IMR-90 (cell line): Measurements from ENCODE around the gene TNP1. TPM values are rescaled to one million over a fixed set of nuclear protein-coding genes. Genes with fewer than 3 reads are reported as not detected.

Experiments used
- ATAC-seq: fragments of 200-7000 bp; cut with Tn5 transposase; 2 replicates; pipeline ENCODE4 v1.9.1; 2020; ENCODE audit warnings: low read depth, mild to moderate bottlenecking, moderate library complexity
- BruUV-seq: library from RNA; stranded (reverse); fragments of 400-500 nt; replicated peaks from 2 replicates; lab custom pipeline; 2021; lab: Mats Ljungman, UMichigan
- CTCF ChIA-PET: fragments of 300-600 bp; formaldehyde crosslinking; extraction: SDS; loops from one replicate; lab custom pipeline; 2021; ENCODE audit warnings: antibody characterized with exemption; lab: Yijun Ruan, JAX
- POLR2A ChIA-PET: fragments of 300-600 bp; sonication (Branson Sonifier 250); formaldehyde crosslinking; loops from one replicate; lab custom pipeline; 2022; ENCODE audit warnings: antibody characterized with exemption; ENCODE audit not compliant: unreplicated experiment; lab: Charles Lee
- DNase-seq: peaks from one replicate; pipeline ENCODE4 v3.0.0; 2013
- H2AFZ ChIP-seq: replicated peaks from 2 replicates; pipeline ENCODE3; 2013; ENCODE audit warnings: low read length, mild to moderate bottlenecking; ENCODE audit not compliant: poor library complexity
- H2AK5ac ChIP-seq: 2 replicates; pipeline ENCODE4 v1.6.1; 2013; ENCODE audit warnings: low read depth, low read length, inconsistent platforms
- H2AK9ac ChIP-seq: replicated peaks from 2 replicates; pipeline ENCODE3; 2013; ENCODE audit warnings: mild to moderate bottlenecking, low read depth, low read length, moderate library complexity; ENCODE audit not compliant: poor library complexity
- H2BK120ac ChIP-seq: 2 replicates; pipeline ENCODE4 v1.6.1; 2013; ENCODE audit warnings: low read depth, low read length, inconsistent platforms
- H2BK15ac ChIP-seq: 3 replicates; pipeline ENCODE4 v1.6.1; 2013; ENCODE audit warnings: low read depth, low read length, inconsistent platforms
- H2BK20ac ChIP-seq: 2 replicates; pipeline ENCODE4 v1.6.1; 2013; ENCODE audit warnings: low read depth, mild to moderate bottlenecking, inconsistent platforms, low read length, moderate library complexity
- H2BK5ac ChIP-seq: 2 replicates; pipeline ENCODE4 v1.6.1; 2013; ENCODE audit warnings: mild to moderate bottlenecking, low read depth, low read length, inconsistent platforms; ENCODE audit not compliant: poor library complexity, severe bottlenecking
- H3K14ac ChIP-seq: replicated peaks from 2 replicates; pipeline ENCODE4 v1.6.1; 2013; ENCODE audit warnings: low read depth, low read length, inconsistent platforms
- H3K18ac ChIP-seq: 2 replicates; pipeline ENCODE4 v1.6.1; 2013; ENCODE audit warnings: low read depth, low read length, control low read depth
- H3K23ac ChIP-seq: 2 replicates; pipeline ENCODE4 v1.6.1; 2013; ENCODE audit warnings: low read depth, low read length, inconsistent platforms
- H3K27ac ChIP-seq: 2 replicates; pipeline ENCODE4 v1.5.1; 2013; ENCODE audit warnings: mild to moderate bottlenecking, control low read depth, low read length; ENCODE audit not compliant: insufficient read depth
- H3K27me3 ChIP-seq: 2 replicates; pipeline ENCODE4 v1.6.1; 2013; ENCODE audit warnings: low read length; ENCODE audit not compliant: control insufficient read depth, insufficient read depth
- H3K36me3 ChIP-seq: 2 replicates; pipeline ENCODE4 v1.6.1; 2013; ENCODE audit warnings: low read length, mixed read lengths; ENCODE audit not compliant: control insufficient read depth, insufficient read depth
- H3K4ac ChIP-seq: 2 replicates; pipeline ENCODE4 v1.6.1; 2013; ENCODE audit warnings: low read depth, low read length, inconsistent platforms
- H3K4me1 ChIP-seq: 2 replicates; pipeline ENCODE4 v1.6.1; 2013; ENCODE audit warnings: low read length, mixed read lengths; ENCODE audit not compliant: control insufficient read depth, insufficient read depth
- H3K4me2 ChIP-seq: 2 replicates; pipeline ENCODE4 v1.6.1; 2013; ENCODE audit warnings: low read depth, mild to moderate bottlenecking, control low read depth, low read length, moderate library complexity
- H3K4me3 ChIP-seq: 2 replicates; pipeline ENCODE4 v1.5.1; 2013; ENCODE audit warnings: low read depth, mild to moderate bottlenecking, control low read depth, low read length, moderate library complexity; ENCODE audit not compliant: insufficient read depth
- H3K56ac ChIP-seq: 2 replicates; pipeline ENCODE4 v1.6.1; 2013; ENCODE audit warnings: low read length, inconsistent platforms; ENCODE audit not compliant: insufficient read depth; ENCODE audit errors: extremely low read depth
- H3K79me1 ChIP-seq, 2 experiments: 2 replicates each; pipeline ENCODE4 v1.6.1; 2013; ENCODE audit warnings: low read length in 2 of 2, inconsistent platforms in 1 of 2, low read depth in 1 of 2
- H3K9ac ChIP-seq: 2 replicates; pipeline ENCODE4 v1.6.1; 2013; ENCODE audit warnings: low read depth, low read length, control low read depth
- H3K9me1 ChIP-seq: 2 replicates; pipeline ENCODE4 v1.6.1; 2013; ENCODE audit warnings: low read length, inconsistent platforms; ENCODE audit not compliant: insufficient read depth
- H3K9me3 ChIP-seq: 2 replicates; pipeline ENCODE4 v1.6.1; 2013; ENCODE audit warnings: low read length; ENCODE audit not compliant: control insufficient read depth, insufficient read depth
- H4K20me1 ChIP-seq: 2 replicates; pipeline ENCODE4 v1.6.1; 2013; ENCODE audit warnings: low read length, inconsistent platforms; ENCODE audit not compliant: insufficient read depth
- H4K5ac ChIP-seq: 2 replicates; pipeline ENCODE4 v1.6.1; 2013; ENCODE audit warnings: mild to moderate bottlenecking, low read depth, low read length, control low read depth
- H4K8ac ChIP-seq, 2 experiments: 2 replicates each; pipeline ENCODE4 v1.6.1; 2013; ENCODE audit warnings: low read depth in 2 of 2, low read length in 2 of 2, control low read depth in 1 of 2, inconsistent platforms in 1 of 2
- H4K91ac ChIP-seq: 2 replicates; pipeline ENCODE4 v1.6.1; 2013; ENCODE audit warnings: low read depth, low read length, inconsistent platforms; ENCODE audit not compliant: insufficient read depth
- FOS ChIP-seq: fragments of 150-350 bp; IDR thresholded peaks from 2 replicates; pipeline ENCODE4 v1.6.1; 2016; ENCODE audit warnings: low read depth, low read length
- NFE2L2 ChIP-seq: fragments of 150-350 bp; IDR thresholded peaks from 2 replicates; pipeline ENCODE4 v1.6.1; 2016; ENCODE audit warnings: low read depth, mild to moderate bottlenecking, low read length
- WGBS, 2 experiments: methylation state at CpG; one replicate each; pipeline versions ENCODE4 v1.1.5 to v1.1.7; 2013; ENCODE audit warnings: missing lambda C conversion rate in 2 of 2; ENCODE audit not compliant: insufficient read length in 1 of 2; ENCODE audit errors: extremely low coverage in 2 of 2; 5-methylcytosine and 5-hydroxymethylcytosine counted together
- dilution Hi-C: fragments of 300-500 bp; cut with HindIII; formaldehyde crosslinking; loops from one replicate; pipeline ENCODE4 v1.14.3; 2018; ENCODE audit warnings: low sequenced_read_pairs; ENCODE audit not compliant: unreplicated experiment
- in situ Hi-C: fragments of 300-500 bp; cut with MboI; formaldehyde crosslinking; loops from 3 replicates; pipeline ENCODE4 v1.14.3; 2019; ENCODE audit warnings: low sequenced_read_pairs, inconsistent platforms, mixed read lengths
- intact Hi-C: fragments of 100-400 bp; cut with micrococcal nuclease; formaldehyde crosslinking; loops from 2 replicates; pipeline ENCODE4 v1.10.0; 2022
- polyA plus RNA-seq, 3 experiments: library from polyadenylated mRNA; depleted of rRNA; stranded (reverse); fragments of >200 nt; gene quantifications; 2 replicates each; pipeline ENCODE4 v1.2.3, GENCODE V29; 2012; ENCODE audit warnings: low replicate concordance in 1 of 3
- total RNA-seq: library from RNA; depleted of rRNA; stranded (reverse); fragments of >200 nt; gene quantifications from 2 replicates; pipeline ENCODE4 v1.2.3, GENCODE V29; 2012

The TNP1 gene
- total and polyA plus RNA-seq, 2 of the 4 experiments (the other 2 are of a cell fraction): not detected

GRCh38 chr2:216872624-216873023 lies 12.8 kb upstream of the TNP1 start:
- H3K79me1 ChIP-seq: no peaks in the 10 kb centered on the region
- ChIA-PET POLR2A (no interaction called here), CTCF (no interaction called here)
- H4K5ac ChIP-seq: no peak overlapping the region
- DNase-seq (no peak), ATAC-seq (no peak)
- no peaks in the 10 kb centered on the region for H3K36me3 ChIP-seq
- H2BK120ac ChIP-seq: no peak overlapping the region
- H4K91ac ChIP-seq: no peak overlapping the region
- no peak overlapping the region for H3K9ac ChIP-seq
- no peak for TF ChIP-seq NFE2L2
- TF ChIP-seq FOS: no peak
- in situ Hi-C loops (no loop called here), intact Hi-C loops (no loop called here), dilution Hi-C loops (no loop called here)
- no peaks in the 10 kb centered on the region for H3K27me3 ChIP-seq
- no peak overlapping the region for H2AK9ac ChIP-seq
- H3K9me1 ChIP-seq: no peaks in the 10 kb centered on the region
- no peak overlapping the region for H2BK20ac ChIP-seq
- no peaks in the 10 kb centered on the region for H3K9me3 ChIP-seq
- no peak overlapping the region for H3K56ac ChIP-seq
- no peak overlapping the region for H3K4me3 ChIP-seq
- H3K4ac ChIP-seq: no peak overlapping the region
- H3K4me1 ChIP-seq: no peaks in the 10 kb centered on the region
- no peak overlapping the region for H2BK15ac ChIP-seq
- H4K8ac ChIP-seq: no peak overlapping the region
- H2AFZ ChIP-seq: no peak overlapping the region
- no peak overlapping the region for H3K18ac ChIP-seq
- H3K27ac ChIP-seq: no peak overlapping the region
- H3K4me2 ChIP-seq: no peak overlapping the region
- H4K20me1 ChIP-seq: no peaks in the 10 kb centered on the region
- no peak overlapping the region for H3K23ac ChIP-seq
- H3K14ac ChIP-seq: no peak overlapping the region
- 90% methylated on average over 2 of the region's 3 CpGs; no CpG with 5 or more reads in 1 of the 2 experiments for WGBS, 2 experiments
- no peak overlapping the region for H2AK5ac ChIP-seq
- no peak overlapping the region for H2BK5ac ChIP-seq
- BruUV-seq: no TSS peak
